Panc1 (cell line): ENCODE data around the gene NRCAM. TPM values are rescaled to one million over a fixed set of nuclear protein-coding genes. Genes with fewer than 3 reads are reported as not detected.

ENCODE experiments used
- ATAC-seq: fragments of 200-7000 bp; cut with Tn5 transposase; 2 replicates; pipeline ENCODE4 v1.9.1; 2020; ENCODE audit warnings: mild to moderate bottlenecking, moderate library complexity
- BruUV-seq: library from RNA; stranded (reverse); fragments of 400-500 nt; replicated peaks from 2 replicates; lab custom pipeline; 2021; lab: Mats Ljungman, UMichigan
- CTCF ChIA-PET: fragments of 300-600 bp; sonication (Branson Sonifier 250); formaldehyde crosslinking; loops from one replicate; lab custom pipeline; 2022; ENCODE audit warnings: antibody characterized with exemption; lab: Charles Lee
- POLR2A ChIA-PET: fragments of 300-600 bp; sonication (Branson Sonifier 250); formaldehyde crosslinking; loops from one replicate; lab custom pipeline; 2022; ENCODE audit warnings: antibody characterized with exemption; lab: Charles Lee
- DNase-seq: peaks from one replicate; pipeline ENCODE4 v3.0.0-alpha.2; 2010; ENCODE audit warnings: low read depth, low spot score
- H3K27ac ChIP-seq: 2 replicates; pipeline ENCODE4 v1.5.1; 2011; ENCODE audit warnings: mild to moderate bottlenecking, low read length, inconsistent platforms
- H3K27me3 ChIP-seq: fragments of 200-500 bp; sonication (Bioruptor generic); 2 replicates; pipeline ENCODE4 v1.6.0; 2014; ENCODE audit warnings: low read length, inconsistent platforms; ENCODE audit not compliant: control insufficient read depth, insufficient read depth
- H3K36me3 ChIP-seq: fragments of 200-500 bp; sonication (Bioruptor generic); 2 replicates; pipeline ENCODE4 v1.5.1; 2014; ENCODE audit warnings: inconsistent platforms, mild to moderate bottlenecking, low read length, moderate library complexity; ENCODE audit not compliant: control insufficient read depth, insufficient read depth
- H3K4me1 ChIP-seq: 2 replicates; pipeline ENCODE4 v1.5.1; 2011; ENCODE audit warnings: inconsistent platforms, mild to moderate bottlenecking, low read length, moderate library complexity; ENCODE audit not compliant: control insufficient read depth, insufficient read depth
- H3K4me3 ChIP-seq, 2 experiments: 2 replicates each; pipeline ENCODE4 v1.5.1; 2011 to 2012; ENCODE audit warnings: low read depth in 2 of 2, low read length in 2 of 2, mild to moderate bottlenecking in 2 of 2, inconsistent platforms in 1 of 2, moderate library complexity in 1 of 2
- H3K9me3 ChIP-seq: fragments of 200-500 bp; sonication (Bioruptor generic); 2 replicates; pipeline ENCODE4 v1.5.1; 2014; ENCODE audit warnings: low read depth, mild to moderate bottlenecking, inconsistent platforms, low read length, moderate library complexity; ENCODE audit not compliant: control insufficient read depth, insufficient read depth
- CTCF ChIP-seq: fragments of 450-650 bp; IDR thresholded peaks from 2 replicates; pipeline ENCODE4 v1.5.1; 2017; ENCODE audit warnings: mild to moderate bottlenecking
- POLR2AphosphoS5 ChIP-seq: IDR thresholded peaks from 2 replicates; pipeline ENCODE4 v1.6.1; 2012; ENCODE audit warnings: mild to moderate bottlenecking, low read depth, low read length, moderate library complexity
- REST ChIP-seq, 2 experiments: IDR thresholded peaks; 2 replicates each; pipeline ENCODE4 v1.6.1; 2011 to 2012; ENCODE audit warnings: low read depth in 2 of 2, control low read depth in 1 of 2, low read length in 1 of 2, mild to moderate bottlenecking in 1 of 2, moderate library complexity in 1 of 2; ENCODE audit not compliant: insufficient read depth in 1 of 2
- SIN3A ChIP-seq: IDR thresholded peaks from 2 replicates; pipeline ENCODE4 v1.6.1; 2012; ENCODE audit warnings: low read depth, mild to moderate bottlenecking, low read length, moderate library complexity, borderline replicate concordance; ENCODE audit not compliant: insufficient read depth
- TCF7L2 ChIP-seq: IDR thresholded peaks from 2 replicates; pipeline ENCODE4 v1.6.1; 2011; ENCODE audit warnings: mild to moderate bottlenecking, low read depth, low read length, inconsistent platforms
- in situ Hi-C: cut with HindIII; loops from 2 replicates; pipeline ENCODE4 v1.10.0; 2016; ENCODE audit warnings: low sequenced_read_pairs, low pct_unique_long_range_greater_than_20kb
- intact Hi-C: fragments of 100-400 bp; cut with micrococcal nuclease; formaldehyde crosslinking; loops from one replicate; pipeline ENCODE4 v1.10.0; 2022; ENCODE audit not compliant: unreplicated experiment
- total RNA-seq: library from RNA; stranded (reverse); gene quantifications from one replicate; pipeline ENCODE4 v1.2.1, GENCODE V29; 2021; ENCODE audit not compliant: unreplicated experiment

The NRCAM gene
- total RNA-seq, 1 experiment from 2014 or later, result 0.21 TPM

- Histone ChIP-seq H3K27me3 (no peaks in the 10 kb centered on the region), H3K4me3 (no peak overlapping the region), H3K4me1 (no peaks in the 10 kb centered on the region), H3K9me3 (no peaks in the 10 kb centered on the region), H3K27ac (no peak overlapping the region), H3K36me3 (no peaks in the 10 kb centered on the region)
- no peak for TF ChIP-seq CTCF
- TF ChIP-seq SIN3A, result no peak
- TF ChIP-seq REST (IDR thresholded peaks at IDR 0.05; ENCODE audit: insufficient read depth in 1 of 2, low read depth in 2 of 2, low read length in 1 of 2), result no peak
- no peak for TF ChIP-seq TCF7L2
- TF ChIP-seq POLR2AphosphoS5, result no peak
- intact Hi-C loops, result no loop called here
- ChIA-PET POLR2A (no interaction called here), CTCF (no interaction called here)
- BruUV-seq, result no TSS peak
- ATAC-seq (no peak), DNase-seq (no peak)
- in situ Hi-C loops, result no loop called here
Measured at GRCh38 chr7:108326938-108327337, 129.3 kb downstream of the NRCAM start.

- in situ Hi-C loops, result no loop called here
- Histone ChIP-seq H3K4me1 (no peaks in the 10 kb centered on the region), H3K27me3 (no peaks in the 10 kb centered on the region), H3K4me3 (no peak overlapping the region), H3K36me3 (no peaks in the 10 kb centered on the region), H3K9me3 (no peaks in the 10 kb centered on the region), H3K27ac (no peak overlapping the region)
- no peak for DNase-seq
- ChIA-PET CTCF (no interaction called here), POLR2A (no interaction called here)
- no peak for TF ChIP-seq TCF7L2
- no peak for TF ChIP-seq POLR2AphosphoS5
- no peak for TF ChIP-seq SIN3A
- TF ChIP-seq CTCF, result no peak
- no peak for TF ChIP-seq REST (IDR thresholded peaks at IDR 0.05; ENCODE audit: insufficient read depth in 1 of 2, low read depth in 2 of 2, low read length in 1 of 2)
- no TSS peak for BruUV-seq
- intact Hi-C loops, result no loop called here
- no peak for ATAC-seq
Measured at GRCh38 chr7:108324053-108325038, 131.9 kb downstream of the NRCAM start.
